HepG2 (cell line): ENCODE data around the gene TSN. TPM values are rescaled to one million over a fixed set of nuclear protein-coding genes. Genes with fewer than 3 reads are reported as not detected.
A peak's percentile ranks its signal among the peaks of the same experiment; 100 is the strongest.

Experiments
- ARNT2 ChIP-seq: sonication (generic); formaldehyde crosslinking; IDR thresholded peaks from 2 replicates; pipeline ENCODE4 v1.8.0; 2022; ENCODE audit warnings: mild to moderate bottlenecking, low read depth, missing genetic modification reagents, moderate library complexity
- CREB1 ChIP-seq, 2 experiments: fragments of 450-650 bp in 1 of 2; IDR thresholded peaks; 2 replicates each; pipeline ENCODE4 v1.6.1; 2016 to 2017; ENCODE audit warnings: control low read depth in 1 of 2, mild to moderate bottlenecking in 1 of 2, missing compliant biosample characterization in 1 of 2, missing genetic modification characterization in 1 of 2
- E2F1 ChIP-seq: sonication (generic); formaldehyde crosslinking; IDR thresholded peaks from 2 replicates; pipeline ENCODE4 v1.5.0; 2020; ENCODE audit warnings: missing genetic modification reagents
- ERF ChIP-seq: IDR thresholded peaks from 2 replicates; pipeline ENCODE4 v1.6.1; 2018; ENCODE audit warnings: missing biosample characterization, missing genetic modification reagents
- FOXA3 ChIP-seq: IDR thresholded peaks from 2 replicates; pipeline ENCODE4 v1.6.1; 2016; ENCODE audit warnings: missing genetic modification reagents, missing compliant biosample characterization
- HNF4A ChIP-seq: sonication (generic); formaldehyde crosslinking; IDR thresholded peaks from 2 replicates; pipeline ENCODE4 v1.4.0; 2020; ENCODE audit warnings: missing genetic modification reagents
- JDP2 ChIP-seq: sonication (generic); formaldehyde crosslinking; IDR thresholded peaks from 2 replicates; pipeline ENCODE4 v1.8.1; 2022; ENCODE audit warnings: missing genetic modification reagents, borderline replicate concordance
- KAT8 ChIP-seq: IDR thresholded peaks from 2 replicates; pipeline ENCODE4 v1.6.1; 2016; ENCODE audit warnings: missing genetic modification reagents, missing compliant biosample characterization
- NR2F6 ChIP-seq, 2 experiments: IDR thresholded peaks; 2 replicates each; pipeline ENCODE4 v1.6.1; 2016; ENCODE audit warnings: antibody characterized with exemption in 1 of 2, mild to moderate bottlenecking in 1 of 2
- SIX1 ChIP-seq: sonication (generic); formaldehyde crosslinking; IDR thresholded peaks from 2 replicates; pipeline ENCODE4 v1.4.0; 2020; ENCODE audit warnings: missing genetic modification reagents, borderline replicate concordance
- ZBTB43 ChIP-seq: sonication (generic); formaldehyde crosslinking; conservative IDR thresholded peaks from 2 replicates; pipeline ENCODE4 v1.4.0; 2020; ENCODE audit warnings: missing genetic modification reagents
- ZNF550 ChIP-seq: sonication (generic); formaldehyde crosslinking; IDR thresholded peaks from 2 replicates; pipeline ENCODE4 v1.4.0; 2020; ENCODE audit warnings: mild to moderate bottlenecking, missing genetic modification reagents, borderline replicate concordance
- ZNF644 ChIP-seq: IDR thresholded peaks from 2 replicates; pipeline ENCODE4 v1.6.1; 2016; ENCODE audit warnings: low read depth
- ZNF713 ChIP-seq: sonication (generic); formaldehyde crosslinking; IDR thresholded peaks from 2 replicates; pipeline ENCODE4 v1.4.0; 2020; ENCODE audit warnings: mild to moderate bottlenecking, missing genetic modification reagents
- polyA plus RNA-seq, 8 experiments: library from polyadenylated mRNA; depleted of rRNA in 3 of 8; stranded (reverse) in 7 of 8; unstranded in 1 of 8; fragments of >200 nt; fragmentation: Illumina TruSeq in 4 of 8; extraction: Trizol in 4 of 8; gene quantifications; 2 replicates each; pipeline versions ENCODE4 v1.2.1 to v1.2.3, GENCODE V29; 2011 to 2016; ENCODE audit warnings: low read depth in 4 of 8, missing spikeins in 1 of 8, mixed read lengths in 1 of 8; ENCODE audit not compliant: insufficient read depth in 1 of 8
- total RNA-seq, 5 experiments: library from RNA; depleted of rRNA; stranded (reverse); fragments of >200 nt; fragmentation: Illumina TruSeq; extraction: Trizol; gene quantifications; 2 replicates each; pipeline ENCODE4 v1.2.3, GENCODE V29; 2016; ENCODE audit warnings: low read depth in 1 of 5
- TF ChIP-seq, protein P1 (sequence below): sonication (generic); formaldehyde crosslinking; IDR thresholded peaks from 2 replicates; pipeline ENCODE4 v1.4.0; 2020; ENCODE audit warnings: mild to moderate bottlenecking, missing genetic modification reagents
- TF ChIP-seq, protein P2 (sequence below): sonication (generic); formaldehyde crosslinking; IDR thresholded peaks from 2 replicates; pipeline ENCODE4 v1.8.1; 2022; ENCODE audit warnings: mild to moderate bottlenecking, missing genetic modification reagents
- TF ChIP-seq, protein P3 (sequence below): sonication (generic); formaldehyde crosslinking; IDR thresholded peaks from 2 replicates; pipeline ENCODE4 v1.4.0; 2020; ENCODE audit warnings: missing genetic modification reagents
- TF ChIP-seq, protein P4 (sequence below): IDR thresholded peaks from 2 replicates; pipeline ENCODE4 v1.6.1; 2016; ENCODE audit warnings: low read depth

The TSN gene
- total and polyA plus RNA-seq, 2 of the 13 experiments (the other 11 are each of a cell fraction or from before 2014, with no cell fraction given), result 56.4 to 115 TPM

DNA sequence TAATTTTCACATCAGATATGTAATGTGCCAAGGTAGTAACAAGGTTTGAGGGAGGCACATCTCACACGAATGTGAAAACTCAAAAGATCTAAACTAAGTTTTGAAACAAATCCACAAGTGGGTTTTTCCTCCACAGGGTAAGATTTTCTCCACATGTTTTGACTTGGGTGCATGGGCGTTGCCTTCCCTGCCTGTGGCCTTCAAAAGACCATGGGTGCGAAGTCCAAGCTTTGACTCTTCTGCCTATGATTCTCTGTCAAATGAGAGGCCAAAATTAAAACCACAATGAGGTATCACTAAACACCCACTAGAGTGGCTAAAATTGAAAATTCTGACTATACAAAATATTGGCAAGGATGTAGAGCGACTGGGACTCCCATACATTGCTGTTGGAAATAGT is 49.5 kb upstream of the TSN start (continued):
- no peak for TF ChIP-seq ZBTB43 (CRISPR knock-in tag)
- TF ChIP-seq NR2F6 (IDR thresholded peaks at IDR 0.05), result 0 out of 2 replicates have a peak, but pooled peaks have one; percentile 10
- TF ChIP-seq NR2F6 (CRISPR knock-in tag; IDR thresholded peaks at IDR 0.05), result no peak
- TF ChIP-seq, protein P1, sequence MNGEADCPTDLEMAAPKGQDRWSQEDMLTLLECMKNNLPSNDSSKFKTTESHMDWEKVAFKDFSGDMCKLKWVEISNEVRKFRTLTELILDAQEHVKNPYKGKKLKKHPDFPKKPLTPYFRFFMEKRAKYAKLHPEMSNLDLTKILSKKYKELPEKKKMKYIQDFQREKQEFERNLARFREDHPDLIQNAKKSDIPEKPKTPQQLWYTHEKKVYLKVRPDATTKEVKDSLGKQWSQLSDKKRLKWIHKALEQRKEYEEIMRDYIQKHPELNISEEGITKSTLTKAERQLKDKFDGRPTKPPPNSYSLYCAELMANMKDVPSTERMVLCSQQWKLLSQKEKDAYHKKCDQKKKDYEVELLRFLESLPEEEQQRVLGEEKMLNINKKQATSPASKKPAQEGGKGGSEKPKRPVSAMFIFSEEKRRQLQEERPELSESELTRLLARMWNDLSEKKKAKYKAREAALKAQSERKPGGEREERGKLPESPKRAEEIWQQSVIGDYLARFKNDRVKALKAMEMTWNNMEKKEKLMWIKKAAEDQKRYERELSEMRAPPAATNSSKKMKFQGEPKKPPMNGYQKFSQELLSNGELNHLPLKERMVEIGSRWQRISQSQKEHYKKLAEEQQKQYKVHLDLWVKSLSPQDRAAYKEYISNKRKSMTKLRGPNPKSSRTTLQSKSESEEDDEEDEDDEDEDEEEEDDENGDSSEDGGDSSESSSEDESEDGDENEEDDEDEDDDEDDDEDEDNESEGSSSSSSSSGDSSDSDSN (CRISPR knock-in tag), result no peak
- TF ChIP-seq, protein P2, sequence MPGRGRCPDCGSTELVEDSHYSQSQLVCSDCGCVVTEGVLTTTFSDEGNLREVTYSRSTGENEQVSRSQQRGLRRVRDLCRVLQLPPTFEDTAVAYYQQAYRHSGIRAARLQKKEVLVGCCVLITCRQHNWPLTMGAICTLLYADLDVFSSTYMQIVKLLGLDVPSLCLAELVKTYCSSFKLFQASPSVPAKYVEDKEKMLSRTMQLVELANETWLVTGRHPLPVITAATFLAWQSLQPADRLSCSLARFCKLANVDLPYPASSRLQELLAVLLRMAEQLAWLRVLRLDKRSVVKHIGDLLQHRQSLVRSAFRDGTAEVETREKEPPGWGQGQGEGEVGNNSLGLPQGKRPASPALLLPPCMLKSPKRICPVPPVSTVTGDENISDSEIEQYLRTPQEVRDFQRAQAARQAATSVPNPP (CRISPR knock-in tag), result no peak
- TF ChIP-seq E2F1, result no peak
- no peak for TF ChIP-seq ZNF550 (CRISPR knock-in tag)
- TF ChIP-seq FOXA3 (CRISPR knock-in tag), result peak; percentile 16; the same call in 1 of the 2 replicates
- peak; percentile 42; the same call in 1 of the 2 replicates for TF ChIP-seq KAT8 (CRISPR knock-in tag)
- TF ChIP-seq HNF4A (CRISPR knock-in tag), result peak; percentile 81
- no peak for TF ChIP-seq JDP2 (CRISPR knock-in tag)
- no peak for TF ChIP-seq ZNF713 (CRISPR knock-in tag)
- TF ChIP-seq ZNF644 (CRISPR knock-in tag), result peak; percentile 90
- TF ChIP-seq SIX1 (CRISPR knock-in tag), result no peak
- TF ChIP-seq, protein P3, sequence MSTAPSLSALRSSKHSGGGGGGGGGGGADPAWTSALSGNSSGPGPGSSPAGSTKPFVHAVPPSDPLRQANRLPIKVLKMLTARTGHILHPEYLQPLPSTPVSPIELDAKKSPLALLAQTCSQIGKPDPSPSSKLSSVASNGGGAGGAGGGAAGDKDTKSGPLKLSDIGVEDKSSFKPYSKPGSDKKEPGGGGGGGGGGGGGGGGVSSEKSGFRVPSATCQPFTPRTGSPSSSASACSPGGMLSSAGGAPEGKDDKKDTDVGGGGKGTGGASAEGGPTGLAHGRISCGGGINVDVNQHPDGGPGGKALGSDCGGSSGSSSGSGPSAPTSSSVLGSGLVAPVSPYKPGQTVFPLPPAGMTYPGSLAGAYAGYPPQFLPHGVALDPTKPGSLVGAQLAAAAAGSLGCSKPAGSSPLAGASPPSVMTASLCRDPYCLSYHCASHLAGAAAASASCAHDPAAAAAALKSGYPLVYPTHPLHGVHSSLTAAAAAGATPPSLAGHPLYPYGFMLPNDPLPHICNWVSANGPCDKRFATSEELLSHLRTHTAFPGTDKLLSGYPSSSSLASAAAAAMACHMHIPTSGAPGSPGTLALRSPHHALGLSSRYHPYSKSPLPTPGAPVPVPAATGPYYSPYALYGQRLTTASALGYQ (CRISPR knock-in tag), result no peak
- TF ChIP-seq ERF (CRISPR knock-in tag), result no peak
- 0 out of 2 replicates have a peak, but pooled peaks have one; percentile 25 for TF ChIP-seq ARNT2 (CRISPR knock-in tag)
- TF ChIP-seq, protein P4, sequence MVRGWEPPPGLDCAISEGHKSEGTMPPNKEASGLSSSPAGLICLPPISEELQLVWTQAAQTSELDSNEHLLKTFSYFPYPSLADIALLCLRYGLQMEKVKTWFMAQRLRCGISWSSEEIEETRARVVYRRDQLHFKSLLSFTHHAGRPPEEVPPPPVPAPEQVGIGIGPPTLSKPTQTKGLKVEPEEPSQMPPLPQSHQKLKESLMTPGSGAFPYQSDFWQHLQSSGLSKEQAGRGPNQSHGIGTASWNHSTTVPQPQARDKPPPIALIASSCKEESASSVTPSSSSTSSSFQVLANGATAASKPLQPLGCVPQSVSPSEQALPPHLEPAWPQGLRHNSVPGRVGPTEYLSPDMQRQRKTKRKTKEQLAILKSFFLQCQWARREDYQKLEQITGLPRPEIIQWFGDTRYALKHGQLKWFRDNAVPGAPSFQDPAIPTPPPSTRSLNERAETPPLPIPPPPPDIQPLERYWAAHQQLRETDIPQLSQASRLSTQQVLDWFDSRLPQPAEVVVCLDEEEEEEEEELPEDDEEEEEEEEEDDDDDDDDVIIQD (CRISPR knock-in tag), result peak; percentile 46; the same call in 1 of the 2 replicates
- TF ChIP-seq CREB1 (IDR thresholded peaks at IDR 0.05), result no peak
- TF ChIP-seq CREB1 (CRISPR knock-in tag; IDR thresholded peaks at IDR 0.05), result no peak
